ENCODE results near the gene IGSF11. TPM values are rescaled to one million over a fixed set of nuclear protein-coding genes. Genes with fewer than 3 reads are reported as not detected.

Gene IGSF11
- total RNA-seq, 1 experiment from 2014 or later: not detected

- H3K27ac ChIP-seq: no peak overlapping the region
- H3F3A ChIP-seq (ENCODE audit: insufficient read depth, low read depth): no peaks in the 10 kb centered on the region
- intact Hi-C loops (cut with micrococcal nuclease; ENCODE audit: unreplicated experiment): no loop called here
- H3K9me2 ChIP-seq (ENCODE audit: insufficient read depth): no peaks in the 10 kb centered on the region
- no peaks in the 10 kb centered on the region for H3K4me1 ChIP-seq (replicated peaks; ENCODE audit: insufficient read depth)
- no peaks in the 10 kb centered on the region for H3K9me3 ChIP-seq (ENCODE audit: insufficient read depth, low read depth)
- no TSS peak for BruUV-seq (replicated peaks)
- H2AFZ ChIP-seq: no peak overlapping the region
- no peaks in the 10 kb centered on the region for H3K36me3 ChIP-seq (ENCODE audit: low read depth)
- no peaks in the 10 kb centered on the region for H4K20me1 ChIP-seq (ENCODE audit: insufficient read depth)
- H3K27me3 ChIP-seq (ENCODE audit: insufficient read depth, low read depth): no peaks in the 10 kb centered on the region
- CTCF ChIA-PET: no interaction called here
- H3K79me2 ChIP-seq (ENCODE audit: low read depth): no peaks in the 10 kb centered on the region
- no peak overlapping the region for H3K4me2 ChIP-seq
- TF ChIP-seq CTCF (conservative IDR thresholded peaks at IDR 0.05): no peak
- TF ChIP-seq EZH2 (IDR thresholded peaks at IDR 0.05; ENCODE audit: low read depth): no peak
- no peak overlapping the region for H3K4me3 ChIP-seq
- POLR2A ChIA-PET (ENCODE audit: unreplicated experiment): no interaction called here
- no peak for DNase-seq
Observed at GRCh38 chr3:118931996-118932395, 102.7 kb downstream of the IGSF11 start.

DNA sequence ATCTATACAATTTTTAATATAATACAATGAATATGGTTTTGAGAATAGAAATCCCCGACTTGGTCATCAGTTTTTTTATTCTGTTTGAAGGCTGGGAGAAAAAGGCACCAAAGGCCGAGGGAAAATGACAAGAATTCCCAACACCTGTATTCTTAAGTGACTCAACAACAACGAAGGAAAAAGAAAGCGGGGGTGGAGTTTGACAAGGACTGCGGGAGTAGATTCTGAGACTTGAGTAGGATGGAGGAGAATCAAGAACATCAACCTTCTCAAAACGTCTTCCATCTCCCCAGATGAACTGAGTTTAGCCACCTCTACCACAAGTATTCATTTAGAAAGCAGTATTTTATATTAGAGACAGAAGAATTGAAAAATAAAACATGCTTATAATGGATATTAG is 107.2 kb downstream of the IGSF11 start:
- TF ChIP-seq EZH2 (IDR thresholded peaks at IDR 0.05; ENCODE audit: low read depth): no peak
- TF ChIP-seq CTCF (conservative IDR thresholded peaks at IDR 0.05): no peak
- H3K4me2 ChIP-seq: no peak overlapping the region
- H4K20me1 ChIP-seq (ENCODE audit: insufficient read depth): no peaks in the 10 kb centered on the region
- H3F3A ChIP-seq (ENCODE audit: insufficient read depth, low read depth): no peaks in the 10 kb centered on the region
- no peaks in the 10 kb centered on the region for H3K36me3 ChIP-seq (ENCODE audit: low read depth)
- no peak for DNase-seq
- ChIA-PET POLR2A (ENCODE audit: unreplicated experiment) (no interaction called here), CTCF (no interaction called here)
- no peak overlapping the region for H2AFZ ChIP-seq
- no peak overlapping the region for H3K27ac ChIP-seq
- intact Hi-C loops (cut with micrococcal nuclease; ENCODE audit: unreplicated experiment): no loop called here
- H3K9me2 ChIP-seq (ENCODE audit: insufficient read depth): no peaks in the 10 kb centered on the region
- H3K9me3 ChIP-seq (ENCODE audit: insufficient read depth, low read depth): no peaks in the 10 kb centered on the region
- no TSS peak for BruUV-seq (replicated peaks)
- no peak overlapping the region for H3K4me3 ChIP-seq
- H3K79me2 ChIP-seq (ENCODE audit: low read depth): no peaks in the 10 kb centered on the region
- H3K27me3 ChIP-seq (ENCODE audit: insufficient read depth, low read depth): no peaks in the 10 kb centered on the region
- H3K4me1 ChIP-seq (replicated peaks; ENCODE audit: insufficient read depth): no peaks in the 10 kb centered on the region

DNA sequence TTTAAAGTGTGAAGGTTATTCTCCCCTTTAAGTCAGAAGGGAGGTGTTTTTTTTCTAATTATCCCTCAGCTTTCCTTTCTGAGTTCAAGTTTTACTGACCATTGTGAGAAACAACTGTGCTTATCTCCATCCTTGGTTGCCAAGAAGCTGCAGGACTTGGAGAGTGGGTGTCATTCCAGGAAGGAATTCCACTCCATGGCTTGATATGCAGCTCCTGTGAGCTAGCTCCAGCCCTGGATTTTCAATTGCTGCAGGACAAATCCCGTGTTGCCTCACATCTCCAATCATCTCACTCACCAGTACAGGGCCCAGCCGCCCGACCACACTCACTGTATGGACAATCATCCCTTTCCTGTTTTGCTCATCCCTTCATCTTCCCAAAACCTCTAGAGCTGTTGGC is 122.5 kb downstream of the IGSF11 start:
- Histone ChIP-seq H3K9me3 (ENCODE audit: insufficient read depth, low read depth) (no peaks in the 10 kb centered on the region), H3F3A (ENCODE audit: insufficient read depth, low read depth) (no peaks in the 10 kb centered on the region), H3K4me2 (no peak overlapping the region), H3K4me3 (no peak overlapping the region), H2AFZ (no peak overlapping the region), H3K9me2 (ENCODE audit: insufficient read depth) (no peaks in the 10 kb centered on the region), H4K20me1 (ENCODE audit: insufficient read depth) (no peaks in the 10 kb centered on the region), H3K27ac (no peak overlapping the region), H3K4me1 (replicated peaks; ENCODE audit: insufficient read depth) (no peaks in the 10 kb centered on the region), H3K27me3 (ENCODE audit: insufficient read depth, low read depth) (no peaks in the 10 kb centered on the region), H3K79me2 (ENCODE audit: low read depth) (no peaks in the 10 kb centered on the region), H3K36me3 (ENCODE audit: low read depth) (no peaks in the 10 kb centered on the region)
- no TSS peak for BruUV-seq (replicated peaks)
- no peak for DNase-seq
- CTCF ChIA-PET: no interaction called here
- POLR2A ChIA-PET (ENCODE audit: unreplicated experiment): no interaction called here
- intact Hi-C loops (cut with micrococcal nuclease; ENCODE audit: unreplicated experiment): no loop called here
- TF ChIP-seq EZH2 (IDR thresholded peaks at IDR 0.05; ENCODE audit: low read depth) (no peak), CTCF (conservative IDR thresholded peaks at IDR 0.05) (no peak)

Data from PC-9 (cell line).